Activated CD4-positive, alpha-beta T cell treated with anti-CD3 and anti-CD28 coated beads, Interleukin-2, amount 10 ng/mL, durations not matched to agents 24 days and 14 days (primary cell): ENCODE measurements around the gene RBMS3. TPM values are rescaled to one million over a fixed set of nuclear protein-coding genes. Genes with fewer than 3 reads are reported as not detected.
"Not testable (repeated sequence)": the region's sequence is repeated elsewhere in the genome, so short reads cannot be mapped to it uniquely, and the experiment has no call there.

Source experiments
- DNase-seq: peaks from one replicate; pipeline ENCODE4 v3.0.0; 2022
- H3K27ac Mint-ChIP-seq: one replicate; pipeline ENCODE4 v1.8.0; 2022; ENCODE audit warnings: mild to moderate bottlenecking, mixed read lengths
- H3K27me3 Mint-ChIP-seq: one replicate; pipeline ENCODE4 v1.8.0; 2022; ENCODE audit warnings: mixed read lengths
- H3K36me3 Mint-ChIP-seq: one replicate; pipeline ENCODE4 v1.8.0; 2022; ENCODE audit warnings: low read depth, mild to moderate bottlenecking, mixed read lengths
- H3K4me1 Mint-ChIP-seq: one replicate; pipeline ENCODE4 v1.8.0; 2021; ENCODE audit warnings: mixed read lengths
- H3K4me3 Mint-ChIP-seq: one replicate; pipeline ENCODE4 v1.8.0; 2022; ENCODE audit warnings: mild to moderate bottlenecking, moderate library complexity, mixed read lengths
- H3K9me3 Mint-ChIP-seq: one replicate; pipeline ENCODE4 v1.8.0; 2021; ENCODE audit warnings: mixed read lengths
- intact Hi-C: fragments of 100-400 bp; cut with micrococcal nuclease; formaldehyde crosslinking; loops from one replicate; pipeline ENCODE4 v1.15.1; 2023
- total RNA-seq: library from RNA; stranded (reverse); gene quantifications from 2 replicates; pipeline ENCODE4 v1.2.3, GENCODE V29; 2022

The RBMS3 gene
- total RNA-seq, 1 donor from 2014 or later: 4.3 TPM

- Mint-ChIP-seq H3K27ac (no peak overlapping the region), H3K36me3 (no peaks in the 10 kb centered on the region), H3K27me3 (no peaks in the 10 kb centered on the region), H3K4me1 (no peaks in the 10 kb centered on the region), H3K9me3 (peaks cover 3% of the 10 kb centered on the region), H3K4me3 (no peak overlapping the region)
- DNase-seq: no peak
- intact Hi-C loops: no loop called here
Measured at GRCh38 chr3:29307295-29307694, 26.4 kb downstream of the RBMS3 start.

DNA sequence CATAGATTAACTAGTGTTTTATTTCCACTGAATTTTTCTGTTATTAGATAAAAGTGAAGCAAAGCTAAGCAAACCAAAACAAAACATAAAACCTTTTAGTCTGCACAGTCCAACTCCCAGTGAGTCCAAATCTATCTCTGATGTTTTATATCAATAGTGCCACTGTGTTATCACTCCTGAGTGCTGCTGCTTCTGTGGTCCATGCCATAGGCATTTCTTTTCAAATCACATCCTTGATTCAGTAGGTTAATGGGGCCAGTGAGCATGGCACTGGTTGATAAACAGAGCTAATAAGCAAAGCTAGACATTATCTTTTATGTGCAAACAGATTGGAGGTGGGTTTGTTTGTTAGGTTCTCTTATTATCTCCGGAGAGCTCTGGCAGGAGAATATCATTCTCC lies 30.0 kb downstream of the RBMS3 start:
- Mint-ChIP-seq H3K9me3 (peaks cover 6% of the 10 kb centered on the region), H3K4me1 (no peaks in the 10 kb centered on the region), H3K27me3 (no peaks in the 10 kb centered on the region), H3K4me3 (no peak overlapping the region), H3K27ac (no peak overlapping the region), H3K36me3 (no peaks in the 10 kb centered on the region)
- no peak for DNase-seq
- intact Hi-C loops: no loop called here

DNA sequence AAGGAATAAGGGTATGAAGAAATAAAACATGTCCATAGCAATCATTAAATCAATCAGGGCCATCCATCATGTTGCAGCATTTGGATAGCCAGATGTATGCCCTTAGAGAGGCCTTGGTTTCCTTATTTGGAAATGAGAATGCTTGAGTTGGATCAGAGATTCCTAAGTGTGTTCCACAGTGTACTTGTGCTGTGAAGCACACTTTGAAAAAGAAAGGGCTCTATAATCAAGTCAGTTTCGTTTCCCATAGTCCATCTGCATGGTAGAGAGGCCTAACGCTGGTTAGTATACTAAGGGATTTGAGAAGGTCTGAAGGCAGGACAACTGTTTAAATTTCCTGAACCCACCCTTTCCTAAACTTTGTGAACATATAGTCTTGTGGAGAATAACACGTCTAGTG lies 30.9 kb downstream of the RBMS3 start:
- peaks cover 6% of the 10 kb centered on the region for H3K9me3 Mint-ChIP-seq
- no peak overlapping the region for H3K27ac Mint-ChIP-seq
- H3K4me1 Mint-ChIP-seq: no peaks in the 10 kb centered on the region
- H3K4me3 Mint-ChIP-seq: no peak overlapping the region
- H3K36me3 Mint-ChIP-seq: no peaks in the 10 kb centered on the region
- no peak for DNase-seq
- H3K27me3 Mint-ChIP-seq: no peaks in the 10 kb centered on the region
- intact Hi-C loops: no loop called here

- H3K27ac Mint-ChIP-seq: no peak overlapping the region
- intact Hi-C loops: no loop called here
Measured at GRCh38 chr3:29312395-29312794, 31.5 kb downstream of the RBMS3 start.

DNA sequence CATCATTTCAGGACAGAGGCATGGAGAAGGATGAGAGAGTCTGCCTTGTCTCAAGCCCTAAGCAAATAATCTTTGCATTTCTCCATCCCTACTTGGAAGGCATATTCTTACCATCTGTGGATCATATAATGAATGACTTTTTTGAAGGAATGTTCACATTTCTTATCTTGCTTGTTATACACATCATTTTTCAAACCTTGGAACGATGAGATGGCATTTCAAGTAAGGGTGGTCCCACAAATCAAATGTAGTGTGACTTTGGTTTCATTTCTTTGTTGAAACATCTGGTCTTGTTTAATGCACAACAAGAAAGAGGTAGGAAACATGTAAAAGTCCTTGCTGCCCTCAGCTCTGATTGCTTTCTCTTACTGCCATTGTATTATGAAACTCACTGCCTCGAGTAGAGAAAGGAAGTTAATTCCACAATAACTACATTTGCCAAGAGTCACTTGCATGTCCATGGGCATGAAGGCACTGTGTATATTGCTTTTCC lies 32.1 kb downstream of the RBMS3 start:
- no peak overlapping the region for H3K4me3 Mint-ChIP-seq
- H3K27me3 Mint-ChIP-seq: no peaks in the 10 kb centered on the region
- no peaks in the 10 kb centered on the region for H3K4me1 Mint-ChIP-seq
- no peaks in the 10 kb centered on the region for H3K36me3 Mint-ChIP-seq
- DNase-seq: no peak
- intact Hi-C loops: no loop called here
- H3K9me3 Mint-ChIP-seq: peaks cover 6% of the 10 kb centered on the region
- no peak overlapping the region for H3K27ac Mint-ChIP-seq

More at GRCh38 chr3:29312395-29312794, 31.5 kb downstream of the RBMS3 start:
- DNase-seq: no peak
- H3K27me3 Mint-ChIP-seq: no peaks in the 10 kb centered on the region
- no peak overlapping the region for H3K4me3 Mint-ChIP-seq
- H3K4me1 Mint-ChIP-seq: no peaks in the 10 kb centered on the region
- H3K36me3 Mint-ChIP-seq: no peaks in the 10 kb centered on the region
- H3K9me3 Mint-ChIP-seq: peaks cover 6% of the 10 kb centered on the region

DNA sequence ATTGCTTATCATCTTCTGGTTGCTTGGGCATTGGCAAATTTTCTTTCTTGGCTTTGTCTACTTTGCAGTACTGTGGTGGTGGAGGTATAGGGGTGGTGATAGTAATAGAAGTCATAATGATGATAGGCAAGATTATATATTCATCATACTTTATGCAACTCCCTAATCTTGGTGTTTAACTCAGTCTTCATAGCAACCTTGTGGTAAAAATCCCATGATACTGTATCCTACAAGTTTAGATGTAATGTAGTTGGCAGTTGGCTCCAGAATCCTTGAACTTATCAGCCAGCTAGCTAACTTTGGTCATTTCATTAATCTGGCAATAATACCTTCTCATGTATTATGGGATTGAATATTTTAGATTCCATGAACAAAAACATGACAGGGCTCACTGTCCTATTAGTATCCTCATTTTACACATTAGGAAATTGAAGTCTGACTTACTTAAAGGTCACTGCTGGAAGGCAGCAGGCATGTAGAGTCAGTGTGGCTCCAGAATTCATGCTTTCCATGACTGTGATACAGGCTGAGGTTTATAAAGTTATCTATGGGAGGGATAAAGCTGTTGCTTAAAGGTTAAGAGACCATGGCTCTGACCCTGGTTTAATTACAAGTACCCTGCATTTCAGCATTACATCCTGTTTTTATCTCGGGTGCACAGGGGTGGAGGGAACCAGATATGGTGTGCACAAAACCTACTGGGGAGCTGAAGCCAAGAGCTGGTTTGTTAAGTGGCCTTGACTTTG lies 33.3 kb downstream of the RBMS3 start:
- Mint-ChIP-seq H3K4me1 (no peaks in the 10 kb centered on the region), H3K4me3 (no peak overlapping the region), H3K36me3 (no peaks in the 10 kb centered on the region), H3K9me3 (peaks cover 3% of the 10 kb centered on the region), H3K27me3 (no peaks in the 10 kb centered on the region), H3K27ac (no peak overlapping the region)
- intact Hi-C loops: no loop called here
- DNase-seq: no peak

- no peaks in the 10 kb centered on the region for H3K4me1 Mint-ChIP-seq
- H3K4me3 Mint-ChIP-seq: no peak overlapping the region
- no peak for DNase-seq
- H3K9me3 Mint-ChIP-seq: peaks cover 3% of the 10 kb centered on the region
- no peaks in the 10 kb centered on the region for H3K27me3 Mint-ChIP-seq
- H3K27ac Mint-ChIP-seq: no peak overlapping the region
- intact Hi-C loops: no loop called here
- H3K36me3 Mint-ChIP-seq: no peaks in the 10 kb centered on the region
Measured at GRCh38 chr3:29314727-29315088, 33.8 kb downstream of the RBMS3 start.

- Mint-ChIP-seq H3K4me1 (no peaks in the 10 kb centered on the region), H3K27me3 (no peaks in the 10 kb centered on the region), H3K4me3 (no peak overlapping the region), H3K9me3 (peaks cover 3% of the 10 kb centered on the region), H3K36me3 (no peaks in the 10 kb centered on the region), H3K27ac (no peak overlapping the region)
- no peak for DNase-seq
- intact Hi-C loops: no loop called here
Measured at GRCh38 chr3:29317659-29318173, 36.8 kb downstream of the RBMS3 start.

- intact Hi-C loops: no loop called here
- Mint-ChIP-seq H3K27me3 (no peaks in the 10 kb centered on the region), H3K36me3 (no peaks in the 10 kb centered on the region), H3K4me1 (no peaks in the 10 kb centered on the region), H3K9me3 (peaks cover 3% of the 10 kb centered on the region), H3K4me3 (no peak overlapping the region), H3K27ac (no peak overlapping the region)
- no peak for DNase-seq
Measured at GRCh38 chr3:29318251-29318650, 37.4 kb downstream of the RBMS3 start.

DNA sequence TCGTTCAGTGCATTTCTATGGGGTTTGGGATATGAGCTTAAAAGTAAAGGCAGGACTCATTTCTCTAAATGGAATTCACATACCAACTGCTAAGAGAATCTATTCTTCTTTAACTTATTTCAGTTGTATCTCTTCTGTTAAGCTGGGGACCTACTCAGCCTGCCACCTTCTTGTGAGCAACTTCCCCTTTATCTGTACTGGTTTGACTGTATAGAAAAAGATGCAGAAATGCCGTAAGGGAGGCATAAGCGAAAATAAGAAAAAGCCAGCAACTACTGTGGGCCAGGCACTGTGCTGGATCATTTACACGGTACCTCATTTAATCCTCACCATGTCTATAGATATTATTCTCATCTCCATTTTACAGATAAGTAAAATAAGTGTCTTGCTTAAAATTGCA lies 38.4 kb downstream of the RBMS3 start:
- Mint-ChIP-seq H3K36me3 (no peaks in the 10 kb centered on the region), H3K4me1 (peaks cover 2% of the 10 kb centered on the region), H3K4me3 (no peak overlapping the region), H3K9me3 (no peaks in the 10 kb centered on the region), H3K27ac (no peak overlapping the region), H3K27me3 (no peaks in the 10 kb centered on the region)
- intact Hi-C loops: no loop called here
- DNase-seq: no peak

GRCh38 chr3:29319798-29320197 lies 38.9 kb downstream of the RBMS3 start:
- no peaks in the 10 kb centered on the region for H3K27me3 Mint-ChIP-seq
- peaks cover 5% of the 10 kb centered on the region for H3K4me1 Mint-ChIP-seq

GRCh38 chr3:29322586-29322985 lies 41.7 kb downstream of the RBMS3 start:
- no peak overlapping the region for H3K27ac Mint-ChIP-seq
- no peaks in the 10 kb centered on the region for H3K9me3 Mint-ChIP-seq
- peaks cover 5% of the 10 kb centered on the region for H3K4me1 Mint-ChIP-seq
- no peaks in the 10 kb centered on the region for H3K27me3 Mint-ChIP-seq
- H3K36me3 Mint-ChIP-seq: no peaks in the 10 kb centered on the region
- H3K4me3 Mint-ChIP-seq: no peak overlapping the region
- intact Hi-C loops: no loop called here
- no peak for DNase-seq

More at GRCh38 chr3:29319798-29320197, 38.9 kb downstream of the RBMS3 start:
- Mint-ChIP-seq H3K27ac (no peak overlapping the region), H3K4me3 (no peak overlapping the region), H3K36me3 (no peaks in the 10 kb centered on the region), H3K9me3 (no peaks in the 10 kb centered on the region)
- no peak for DNase-seq
- intact Hi-C loops: no loop called here

- Mint-ChIP-seq H3K27me3 (no peaks in the 10 kb centered on the region), H3K27ac (no peak overlapping the region), H3K4me1 (peaks cover 5% of the 10 kb centered on the region), H3K36me3 (no peaks in the 10 kb centered on the region), H3K9me3 (no peaks in the 10 kb centered on the region), H3K4me3 (no peak overlapping the region)
- DNase-seq: no peak
- intact Hi-C loops: no loop called here
Measured at GRCh38 chr3:29324180-29324651, 43.3 kb downstream of the RBMS3 start.

- H3K27me3 Mint-ChIP-seq, H3K9me3 Mint-ChIP-seq, intact Hi-C loops, H3K4me3 Mint-ChIP-seq, H3K4me1 Mint-ChIP-seq, DNase-seq, H3K36me3 Mint-ChIP-seq, H3K27ac Mint-ChIP-seq: not testable (repeated sequence)
Measured at GRCh38 chr3:29326540-29326939, 45.7 kb downstream of the RBMS3 start.
